ENCODE results near the gene CCDC13. TPM values are rescaled to one million over a fixed set of nuclear protein-coding genes. Genes with fewer than 3 reads are reported as not detected.

Gene CCDC13
- total and polyA plus RNA-seq, 2 of the 13 experiments (the other 11 are each of a cell fraction or from before 2014, with no cell fraction given) = 0.22 to 0.51 TPM

DNA sequence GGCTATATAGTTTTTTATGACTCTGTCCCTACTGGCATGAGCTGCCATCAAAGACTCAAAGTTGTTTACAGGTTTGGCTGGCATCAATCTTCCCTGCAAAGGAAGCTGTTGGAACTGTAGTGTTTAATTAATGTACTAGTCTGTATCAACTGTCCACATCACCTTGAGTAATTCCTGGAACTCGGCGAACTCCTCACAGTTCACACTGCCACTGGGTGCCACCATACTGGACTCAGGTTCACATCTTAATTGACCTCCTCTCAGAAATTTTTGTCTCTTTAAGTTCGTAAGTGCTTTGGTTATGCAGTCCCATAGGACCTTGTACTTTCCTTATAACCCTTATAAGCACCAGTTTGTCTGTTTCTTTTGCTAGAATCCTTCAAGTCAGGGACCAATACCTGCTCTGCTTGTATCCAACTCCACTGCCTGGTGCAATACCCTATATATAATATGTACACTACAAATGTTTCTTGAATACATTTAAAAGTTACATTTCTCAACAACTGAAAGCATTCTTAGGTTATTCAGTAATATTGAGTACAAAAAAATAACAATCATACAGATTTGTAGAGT, 28.1 kb upstream of the CCDC13 start:
- Histone ChIP-seq H3K4me2 (ENCODE audit: low read depth, low read length) (peak overlapping the region; percentile 92), H3K4me3 (replicated peaks in 1 of 3; ENCODE audit: insufficient read depth in 1 of 3, low read depth in 2 of 3, low read length in 3 of 3) (peak overlapping the region in 1 of 3 experiments; percentile 92; a peak in 1 of 6 replicates), H4K20me1 (ENCODE audit: insufficient read depth, low read length) (0 out of 2 replicates have a peak, but pooled peaks cover 3% of the 10 kb centered on the region), H3K9ac (ENCODE audit: insufficient read depth, low read depth, low read length) (peak overlapping the region; percentile 52; the same call in 1 of the 2 replicates), H2AFZ (ENCODE audit: low read length) (no peak overlapping the region), H3K27ac (ENCODE audit: extremely low read length, insufficient read depth, low read length) (peak overlapping the region; percentile 5), H3K36me3 (replicated peaks in 1 of 2; ENCODE audit: control insufficient read depth in 1 of 2, insufficient read depth in 2 of 2, low read length in 2 of 2) (peaks cover 0 to 10% of the 10 kb centered on the region in 2 experiments; a peak in 1 of 5 replicates), H3K9me3 (ENCODE audit: low read length) (peaks cover 3% of the 10 kb centered on the region; the same call in 1 of the 2 replicates), H3K27me3 (ENCODE audit: control insufficient read depth in 1 of 2, insufficient read depth in 2 of 2, low read length in 2 of 2) (no peaks in the 10 kb centered on the region; a peak in 1 of 5 replicates), H3K79me2 (ENCODE audit: insufficient read depth, low read length) (peaks cover 52% of the 10 kb centered on the region), H3K4me1 (ENCODE audit: insufficient read depth, low read length) (peaks cover 52% of the 10 kb centered on the region)
- CTCF ChIA-PET (ENCODE audit: low intra/inter-chr PET ratio, low total read pairs) = no interaction called here
- no TSS peak for BruUV-seq (replicated peaks)
- DNase-seq (ENCODE audit: low spot score) = no peak
- POLR2A ChIA-PET = interaction anchor here (1.1 to 2.5 kb wide), 3 partner anchors 15 to 219 kb away, joined by 3 to 6 read pairs (median 6); partner anchors contain the start of gene SEC22C
- no peak for TF ChIP-seq SMAD9 (CRISPR knock-in tag; IDR thresholded peaks at IDR 0.05)
- TF ChIP-seq, protein P1, sequence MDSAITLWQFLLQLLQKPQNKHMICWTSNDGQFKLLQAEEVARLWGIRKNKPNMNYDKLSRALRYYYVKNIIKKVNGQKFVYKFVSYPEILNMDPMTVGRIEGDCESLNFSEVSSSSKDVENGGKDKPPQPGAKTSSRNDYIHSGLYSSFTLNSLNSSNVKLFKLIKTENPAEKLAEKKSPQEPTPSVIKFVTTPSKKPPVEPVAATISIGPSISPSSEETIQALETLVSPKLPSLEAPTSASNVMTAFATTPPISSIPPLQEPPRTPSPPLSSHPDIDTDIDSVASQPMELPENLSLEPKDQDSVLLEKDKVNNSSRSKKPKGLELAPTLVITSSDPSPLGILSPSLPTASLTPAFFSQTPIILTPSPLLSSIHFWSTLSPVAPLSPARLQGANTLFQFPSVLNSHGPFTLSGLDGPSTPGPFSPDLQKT (CRISPR knock-in tag; IDR thresholded peaks at IDR 0.05; ENCODE audit: borderline replicate concordance) = no peak
- 0 out of 2 replicates have a peak, but pooled peaks have one; percentile 10 for TF ChIP-seq GATAD1 (CRISPR knock-in tag; IDR thresholded peaks at IDR 0.05)
- no peak for TF ChIP-seq MBNL3 (CRISPR knock-in tag; conservative IDR thresholded peaks at IDR 0.05)
- no peak for TF ChIP-seq TSC22D2 (CRISPR knock-in tag; IDR thresholded peaks at IDR 0.05; ENCODE audit: borderline replicate concordance)
- TF ChIP-seq, protein P2, sequence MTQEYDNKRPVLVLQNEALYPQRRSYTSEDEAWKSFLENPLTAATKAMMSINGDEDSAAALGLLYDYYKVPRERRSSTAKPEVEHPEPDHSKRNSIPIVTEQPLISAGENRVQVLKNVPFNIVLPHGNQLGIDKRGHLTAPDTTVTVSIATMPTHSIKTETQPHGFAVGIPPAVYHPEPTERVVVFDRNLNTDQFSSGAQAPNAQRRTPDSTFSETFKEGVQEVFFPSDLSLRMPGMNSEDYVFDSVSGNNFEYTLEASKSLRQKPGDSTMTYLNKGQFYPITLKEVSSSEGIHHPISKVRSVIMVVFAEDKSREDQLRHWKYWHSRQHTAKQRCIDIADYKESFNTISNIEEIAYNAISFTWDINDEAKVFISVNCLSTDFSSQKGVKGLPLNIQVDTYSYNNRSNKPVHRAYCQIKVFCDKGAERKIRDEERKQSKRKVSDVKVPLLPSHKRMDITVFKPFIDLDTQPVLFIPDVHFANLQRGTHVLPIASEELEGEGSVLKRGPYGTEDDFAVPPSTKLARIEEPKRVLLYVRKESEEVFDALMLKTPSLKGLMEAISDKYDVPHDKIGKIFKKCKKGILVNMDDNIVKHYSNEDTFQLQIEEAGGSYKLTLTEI (CRISPR knock-in tag; conservative IDR thresholded peaks at IDR 0.05) = no peak
- TF ChIP-seq, protein P3, sequence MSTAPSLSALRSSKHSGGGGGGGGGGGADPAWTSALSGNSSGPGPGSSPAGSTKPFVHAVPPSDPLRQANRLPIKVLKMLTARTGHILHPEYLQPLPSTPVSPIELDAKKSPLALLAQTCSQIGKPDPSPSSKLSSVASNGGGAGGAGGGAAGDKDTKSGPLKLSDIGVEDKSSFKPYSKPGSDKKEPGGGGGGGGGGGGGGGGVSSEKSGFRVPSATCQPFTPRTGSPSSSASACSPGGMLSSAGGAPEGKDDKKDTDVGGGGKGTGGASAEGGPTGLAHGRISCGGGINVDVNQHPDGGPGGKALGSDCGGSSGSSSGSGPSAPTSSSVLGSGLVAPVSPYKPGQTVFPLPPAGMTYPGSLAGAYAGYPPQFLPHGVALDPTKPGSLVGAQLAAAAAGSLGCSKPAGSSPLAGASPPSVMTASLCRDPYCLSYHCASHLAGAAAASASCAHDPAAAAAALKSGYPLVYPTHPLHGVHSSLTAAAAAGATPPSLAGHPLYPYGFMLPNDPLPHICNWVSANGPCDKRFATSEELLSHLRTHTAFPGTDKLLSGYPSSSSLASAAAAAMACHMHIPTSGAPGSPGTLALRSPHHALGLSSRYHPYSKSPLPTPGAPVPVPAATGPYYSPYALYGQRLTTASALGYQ (CRISPR knock-in tag; IDR thresholded peaks at IDR 0.05) = no peak
- 0 out of 4 replicates have a peak, but pooled peaks of 1 of the 2 experiments have one; percentile 24 for TF ChIP-seq POLR2A (IDR thresholded peaks at IDR 0.05; ENCODE audit: insufficient read depth in 1 of 2, low read depth in 2 of 2, low read length in 2 of 2)
- no peak for TF ChIP-seq TBL1XR1 (IDR thresholded peaks at IDR 0.05; ENCODE audit: borderline replicate concordance, low read length, partially characterized antibody)
- in situ Hi-C loops (cut with HindIII; ENCODE audit: extremely low pct_ligation_motif_present, low pct_unique_long_range_greater_than_20kb) (no loop called here), intact Hi-C loops (cut with micrococcal nuclease; ENCODE audit: unreplicated experiment) (loop anchor here (2.0 kb wide), 1 partner anchor 44 kb away; no protein-coding TSS in a partner anchor)
- WGBS (ENCODE audit: low lambda C conversion rate) = 92% methylated on average over 3 of the region's 3 CpGs
- no peak for ATAC-seq
- no peak for FAIRE-seq

All from HepG2 (cell line).